ENCODE results near the gene SOS1. TPM values are rescaled to one million over a fixed set of nuclear protein-coding genes. Genes with fewer than 3 reads are reported as not detected.

SOS1 gene
- total RNA-seq, 1 donor from 2014 or later: 44.0 TPM

DNA sequence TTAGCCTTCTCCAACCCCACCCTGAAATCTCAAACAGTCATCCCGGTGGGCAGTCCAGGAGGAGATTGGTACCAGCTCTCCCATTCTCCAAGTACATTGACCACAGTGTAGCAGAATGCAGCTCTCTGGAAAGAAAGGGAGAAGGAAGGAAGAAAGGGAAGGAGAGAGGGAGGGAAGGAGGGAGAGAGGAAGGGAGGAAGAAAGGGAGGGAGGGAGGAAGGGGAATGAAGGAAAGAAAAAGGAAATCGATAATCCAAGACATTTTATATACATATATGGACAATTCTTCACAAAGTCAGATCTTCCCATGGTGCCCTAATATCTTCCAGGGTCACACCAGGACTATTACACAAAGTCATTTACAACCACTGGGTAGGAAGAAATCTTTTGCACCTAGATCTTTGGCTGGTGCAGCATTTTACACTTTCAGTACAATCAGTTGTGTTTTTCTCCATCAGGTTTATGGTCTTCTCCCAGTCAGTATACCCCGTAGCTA is 172.4 kb downstream of the SOS1 start:
- DNase-seq (ENCODE audit: low read depth) (no peak), FAIRE-seq (no peak)
- TF ChIP-seq EZH2 (IDR thresholded peaks at IDR 0.05; ENCODE audit: insufficient read depth, low read length) (no peak), CTCF (IDR thresholded peaks at IDR 0.05; ENCODE audit: insufficient read depth, low read depth, low read length) (no peak)
- H3K4me3 ChIP-seq (ENCODE audit: insufficient read depth, low read depth, low read length): no peak overlapping the region
- H3K4me2 ChIP-seq (ENCODE audit: low read length): no peak overlapping the region
- H3K27me3 ChIP-seq (ENCODE audit: insufficient read depth, low read length): no peaks in the 10 kb centered on the region
- H2AFZ ChIP-seq (ENCODE audit: low read depth, low read length): no peak overlapping the region
- no peak overlapping the region for H3K4me3 Mint-ChIP-seq (ENCODE audit: unreplicated experiment)
- H3K27me3 Mint-ChIP-seq (ENCODE audit: low read depth, unreplicated experiment): no peaks in the 10 kb centered on the region
- H3K79me2 ChIP-seq (ENCODE audit: insufficient read depth, low read length): no peaks in the 10 kb centered on the region
- H3K9ac ChIP-seq (ENCODE audit: low read length): no peak overlapping the region
- H3K9me3 ChIP-seq (ENCODE audit: insufficient read depth, low read depth, low read length): no peaks in the 10 kb centered on the region
- H3K36me3 Mint-ChIP-seq (ENCODE audit: low read depth, unreplicated experiment): no peaks in the 10 kb centered on the region
- H3K4me1 Mint-ChIP-seq (ENCODE audit: low read depth, unreplicated experiment): peaks cover 14% of the 10 kb centered on the region
- H3K27ac Mint-ChIP-seq (ENCODE audit: unreplicated experiment): no peak overlapping the region
- H3K4me1 ChIP-seq (ENCODE audit: insufficient read depth, low read length): peaks cover 8% of the 10 kb centered on the region
- no peaks in the 10 kb centered on the region for H4K20me1 ChIP-seq (ENCODE audit: insufficient read depth, low read length)
- H3K9me3 Mint-ChIP-seq (ENCODE audit: unreplicated experiment): no peaks in the 10 kb centered on the region
- no peak overlapping the region for H3K27ac ChIP-seq (ENCODE audit: low read depth, low read length)
- no peaks in the 10 kb centered on the region for H3K36me3 ChIP-seq (ENCODE audit: insufficient read depth, low read length)

DNA sequence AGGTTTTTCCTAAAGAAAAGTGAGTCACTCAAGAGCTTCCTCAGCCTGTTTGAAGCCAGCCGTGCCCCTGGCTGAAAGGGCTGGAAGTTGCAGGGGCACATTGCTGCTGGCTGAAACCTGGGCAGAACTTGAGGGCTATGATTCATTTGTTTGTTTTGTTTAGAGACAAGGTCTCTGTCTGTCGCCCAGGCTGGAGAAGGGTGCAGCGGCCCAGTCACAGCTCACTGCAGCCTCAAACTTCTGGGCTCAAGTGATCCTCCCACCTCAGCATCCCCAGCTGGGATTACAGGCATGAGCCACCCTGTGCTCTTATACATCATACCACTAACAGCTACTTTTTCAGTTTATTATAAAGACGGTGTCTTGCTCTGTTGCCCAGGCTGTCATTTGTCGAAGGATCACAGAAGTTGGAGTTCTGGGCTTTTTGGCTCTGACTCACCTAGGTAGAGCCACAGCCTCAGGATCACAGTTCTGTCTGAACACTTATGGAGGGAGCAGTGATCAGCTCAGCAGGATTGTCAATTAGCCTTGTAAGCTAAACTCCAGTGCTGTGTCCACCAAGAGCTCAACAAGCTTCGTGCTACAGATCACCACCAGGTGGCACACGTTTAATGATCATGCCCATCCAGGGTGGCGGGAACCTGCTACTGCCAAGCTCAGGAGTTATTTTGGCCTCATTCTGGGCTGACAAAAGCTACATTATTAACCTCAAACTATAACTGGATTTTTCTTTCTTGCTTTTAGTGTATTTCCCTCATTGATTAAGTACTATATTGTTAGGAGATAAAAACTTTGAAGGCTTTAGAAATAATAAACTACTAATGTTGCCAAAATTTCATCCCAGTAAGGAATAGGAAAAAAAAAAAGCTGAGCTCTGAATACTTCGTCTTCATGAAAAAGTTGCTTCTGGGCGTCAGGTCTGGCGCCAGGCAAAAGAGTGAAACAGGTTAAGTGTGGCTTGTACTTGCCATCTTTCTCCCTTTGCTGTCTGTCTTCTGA is 173.3 kb downstream of the SOS1 start:
- no peak for TF ChIP-seq EZH2 (IDR thresholded peaks at IDR 0.05; ENCODE audit: insufficient read depth, low read length)
- TF ChIP-seq CTCF (IDR thresholded peaks at IDR 0.05; ENCODE audit: insufficient read depth, low read depth, low read length): peak; percentile 79
- Mint-ChIP-seq H3K27ac (ENCODE audit: unreplicated experiment) (peak overlapping the region; percentile 62), H3K4me1 (ENCODE audit: low read depth, unreplicated experiment) (peaks cover 18% of the 10 kb centered on the region), H3K27me3 (ENCODE audit: low read depth, unreplicated experiment) (no peaks in the 10 kb centered on the region), H3K36me3 (ENCODE audit: low read depth, unreplicated experiment) (no peaks in the 10 kb centered on the region), H3K4me3 (ENCODE audit: unreplicated experiment) (no peak overlapping the region), H3K9me3 (ENCODE audit: unreplicated experiment) (no peaks in the 10 kb centered on the region)
- Histone ChIP-seq H3K4me3 (ENCODE audit: insufficient read depth, low read depth, low read length) (no peak overlapping the region), H3K36me3 (ENCODE audit: insufficient read depth, low read length) (no peaks in the 10 kb centered on the region), H4K20me1 (ENCODE audit: insufficient read depth, low read length) (no peaks in the 10 kb centered on the region), H3K27ac (ENCODE audit: low read depth, low read length) (no peak overlapping the region), H3K27me3 (ENCODE audit: insufficient read depth, low read length) (no peaks in the 10 kb centered on the region), H3K9me3 (ENCODE audit: insufficient read depth, low read depth, low read length) (no peaks in the 10 kb centered on the region), H2AFZ (ENCODE audit: low read depth, low read length) (no peak overlapping the region), H3K4me1 (ENCODE audit: insufficient read depth, low read length) (peaks cover 8% of the 10 kb centered on the region), H3K9ac (ENCODE audit: low read length) (no peak overlapping the region), H3K4me2 (ENCODE audit: low read length) (peak overlapping the region; percentile 4), H3K79me2 (ENCODE audit: insufficient read depth, low read length) (no peaks in the 10 kb centered on the region)
- FAIRE-seq (no peak), DNase-seq (ENCODE audit: low read depth) (peak; percentile 52)
